GM23248 (cell line): ENCODE measurements around the gene SANBR. TPM values are rescaled to one million over a fixed set of nuclear protein-coding genes. Genes with fewer than 3 reads are reported as not detected.

Experiments
- DNase-seq: peaks from one replicate; pipeline ENCODE4 v3.0.0-alpha.2; 2015
- H2AFZ ChIP-seq: fragments of 200-600 bp; sonication (generic); 2 replicates; pipeline ENCODE4 v1.6.1; 2016; ENCODE audit warnings: antibody characterized with exemption
- H3F3A ChIP-seq: fragments of 200-600 bp; sonication (generic); 2 replicates; pipeline ENCODE4 v1.6.1; 2016; ENCODE audit warnings: mild to moderate bottlenecking, antibody characterized with exemption, mixed run types; ENCODE audit not compliant: insufficient read depth
- H3K27ac ChIP-seq: fragments of 200-600 bp; sonication (generic); 2 replicates; pipeline ENCODE4 v1.5.1; 2016; ENCODE audit warnings: mild to moderate bottlenecking
- H3K27me3 ChIP-seq: fragments of 200-600 bp; sonication (generic); replicated peaks from 2 replicates; pipeline ENCODE4 v1.6.1; 2016; ENCODE audit warnings: mild to moderate bottlenecking; ENCODE audit not compliant: insufficient read depth
- H3K36me3 ChIP-seq: fragments of 200-600 bp; sonication (generic); 2 replicates; pipeline ENCODE4 v1.6.1; 2016; ENCODE audit warnings: low read depth, mild to moderate bottlenecking
- H3K4me1 ChIP-seq: fragments of 200-600 bp; sonication (generic); 2 replicates; pipeline ENCODE4 v1.6.1; 2016; ENCODE audit warnings: mild to moderate bottlenecking; ENCODE audit not compliant: insufficient read depth
- H3K4me2 ChIP-seq: fragments of 200-600 bp; sonication (generic); one replicate; pipeline ENCODE4 v1.6.1; 2016; ENCODE audit warnings: mild to moderate bottlenecking; ENCODE audit not compliant: unreplicated experiment
- H3K4me3 ChIP-seq: fragments of 200-600 bp; sonication (generic); 2 replicates; pipeline ENCODE4 v1.5.1; 2016; ENCODE audit warnings: mild to moderate bottlenecking
- H3K79me2 ChIP-seq: fragments of 200-600 bp; sonication (generic); 2 replicates; pipeline ENCODE4 v1.6.1; 2016; ENCODE audit warnings: mild to moderate bottlenecking; ENCODE audit not compliant: insufficient read depth
- H3K9ac ChIP-seq: fragments of 200-600 bp; sonication (generic); 2 replicates; pipeline ENCODE4 v1.6.1; 2016; ENCODE audit warnings: mild to moderate bottlenecking
- H3K9me2 ChIP-seq: fragments of 200-600 bp; sonication (generic); 2 replicates; pipeline ENCODE4 v1.6.1; 2016; ENCODE audit warnings: mixed run types, mild to moderate bottlenecking, moderate library complexity; ENCODE audit not compliant: insufficient read depth
- H3K9me3 ChIP-seq: fragments of 200-600 bp; sonication (generic); one replicate; pipeline ENCODE4 v1.6.1; 2017; ENCODE audit warnings: low read depth
- H4K20me1 ChIP-seq: fragments of 200-600 bp; sonication (generic); 2 replicates; pipeline ENCODE4 v1.6.0; 2016; ENCODE audit not compliant: insufficient read depth
- EZH2 ChIP-seq: fragments of 200-600 bp; sonication (generic); IDR thresholded peaks from 2 replicates; pipeline ENCODE4 v1.6.1; 2018; ENCODE audit warnings: antibody characterized with exemption, mild to moderate bottlenecking; ENCODE audit not compliant: insufficient read depth, poor library complexity, severe bottlenecking
- EZH2phosphoT487 ChIP-seq: fragments of 200-600 bp; sonication (generic); IDR thresholded peaks from 2 replicates; pipeline ENCODE4 v1.6.1; 2018; ENCODE audit warnings: antibody characterized with exemption, moderate library complexity, mild to moderate bottlenecking, low read depth; ENCODE audit not compliant: insufficient read depth
- WGBS, 2 experiments: methylation state at CpG; one replicate each; pipeline ENCODE4 v1.1.6; 2015 to 2017; ENCODE audit warnings: low lambda C conversion rate in 2 of 2, low coverage in 1 of 2; ENCODE audit errors: missing lambda C conversion rate in 2 of 2; 5-methylcytosine and 5-hydroxymethylcytosine counted together
- in situ Hi-C: fragments of 300-500 bp; cut with MboI; formaldehyde crosslinking; loops from 2 replicates; pipeline ENCODE4 v1.15.0; 2020
- polyA plus RNA-seq: library from polyadenylated mRNA; unstranded; fragments of >200 nt; fragmentation: Nextera tagmentation; extraction: Ambion mirVana; gene quantifications from 2 replicates; pipeline ENCODE4 v1.2.1, GENCODE V29; 2016
- total RNA-seq: library from RNA; depleted of rRNA; stranded (reverse); fragments of >200 nt; shearing (Covaris generic); gene quantifications from 2 replicates; pipeline ENCODE4 v1.2.3, GENCODE V29; 2014

Gene SANBR
- total and polyA plus RNA-seq, 2 experiments from 2014 or later, result 8.3 to 10.1 TPM

GRCh38 chr2:61059382-61059781 lies 6.3 kb upstream of the SANBR start:
- Histone ChIP-seq H3K9me2 (no peaks in the 10 kb centered on the region), H3K79me2 (no peaks in the 10 kb centered on the region), H2AFZ (no peak overlapping the region), H3K27ac (no peak overlapping the region), H3F3A (peaks cover 6% of the 10 kb centered on the region; the same call in 1 of the 2 replicates), H3K9ac (no peak overlapping the region), H3K36me3 (0 out of 2 replicates have a peak, but pooled peaks cover 6% of the 10 kb centered on the region), H3K4me2 (no peak overlapping the region), H3K27me3 (no peaks in the 10 kb centered on the region), H3K9me3 (no peaks in the 10 kb centered on the region), H3K4me3 (no peak overlapping the region), H4K20me1 (no peaks in the 10 kb centered on the region), H3K4me1 (no peaks in the 10 kb centered on the region)
- DNase-seq, result no peak
- TF ChIP-seq EZH2phosphoT487 (no peak), EZH2 (no peak)
- in situ Hi-C loops, result no loop called here

DNA sequence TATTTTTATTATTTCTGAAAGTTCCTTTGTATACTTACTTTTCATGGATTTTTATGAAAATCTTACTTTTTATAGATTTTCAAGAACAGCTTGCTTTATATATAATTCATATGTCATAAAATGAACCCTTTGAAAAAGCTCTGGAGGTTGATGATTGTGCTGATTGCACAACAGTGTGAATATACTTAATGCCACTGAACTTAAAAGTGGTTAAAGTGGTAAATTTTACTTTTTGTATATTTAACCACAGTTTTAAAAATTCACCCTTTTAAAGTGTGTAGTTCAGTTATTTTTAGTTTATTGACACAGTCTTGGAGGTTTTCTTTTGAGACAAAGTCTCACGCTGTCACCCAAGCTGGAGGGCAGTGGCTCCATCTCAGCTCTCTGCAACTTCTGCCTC lies 8.4 kb downstream of the SANBR start:
- Histone ChIP-seq H3K27me3 (no peaks in the 10 kb centered on the region), H3K36me3 (peaks cover 13% of the 10 kb centered on the region; the same call in 1 of the 2 replicates), H4K20me1 (no peaks in the 10 kb centered on the region), H3K79me2 (peaks cover 9% of the 10 kb centered on the region), H3F3A (no peaks in the 10 kb centered on the region), H2AFZ (no peak overlapping the region), H3K4me2 (no peak overlapping the region), H3K4me3 (no peak overlapping the region), H3K27ac (no peak overlapping the region), H3K9ac (no peak overlapping the region), H3K9me2 (no peaks in the 10 kb centered on the region), H3K4me1 (no peaks in the 10 kb centered on the region), H3K9me3 (no peaks in the 10 kb centered on the region)
- 100% methylated on average over 1 of the region's 1 CpG for WGBS, 2 experiments
- DNase-seq, result no peak
- in situ Hi-C loops, result no loop called here
- TF ChIP-seq EZH2 (no peak), EZH2phosphoT487 (no peak)

GRCh38 chr2:61085883-61086282 lies 20.2 kb downstream of the SANBR start:
- Histone ChIP-seq H3K79me2 (no peaks in the 10 kb centered on the region), H3K36me3 (peaks cover 6% of the 10 kb centered on the region; the same call in 1 of the 2 replicates), H3K9me2 (no peaks in the 10 kb centered on the region), H3K4me3 (no peak overlapping the region), H3K4me1 (no peaks in the 10 kb centered on the region), H3K9ac (no peak overlapping the region), H3K27ac (no peak overlapping the region), H3K27me3 (no peaks in the 10 kb centered on the region), H3K9me3 (no peaks in the 10 kb centered on the region), H3F3A (no peaks in the 10 kb centered on the region), H3K4me2 (no peak overlapping the region), H2AFZ (no peak overlapping the region), H4K20me1 (no peaks in the 10 kb centered on the region)
- 100% methylated on average over 1 of the region's 1 CpG for WGBS, 2 experiments
- in situ Hi-C loops, result no loop called here
- TF ChIP-seq EZH2 (no peak), EZH2phosphoT487 (no peak)
- no peak for DNase-seq

DNA sequence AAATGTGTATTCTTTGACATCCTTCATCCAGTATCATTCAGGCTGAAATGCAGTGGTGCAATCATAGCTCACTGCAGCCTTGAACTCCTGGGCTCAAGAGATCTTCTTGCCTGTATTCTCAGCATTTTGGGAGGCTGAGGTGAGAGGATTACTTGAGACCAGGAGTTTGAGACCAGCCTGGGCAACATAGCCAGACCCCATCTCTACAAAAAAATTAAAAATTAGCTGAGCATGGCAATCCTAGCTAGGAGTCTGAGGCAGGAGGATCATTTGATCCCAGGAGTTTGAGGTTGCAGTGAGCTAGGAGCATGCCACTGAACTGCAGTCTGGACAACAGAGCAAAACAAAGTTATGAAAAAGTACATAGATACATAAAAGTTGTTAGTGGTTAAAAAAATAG lies 24.1 kb downstream of the SANBR start:
- Histone ChIP-seq H2AFZ (no peak overlapping the region), H3K9me2 (no peaks in the 10 kb centered on the region), H3K79me2 (no peaks in the 10 kb centered on the region), H3K27me3 (no peaks in the 10 kb centered on the region), H4K20me1 (no peaks in the 10 kb centered on the region), H3K9ac (no peak overlapping the region), H3K4me3 (no peak overlapping the region), H3F3A (no peaks in the 10 kb centered on the region), H3K36me3 (peaks cover 6% of the 10 kb centered on the region; the same call in 1 of the 2 replicates), H3K9me3 (no peaks in the 10 kb centered on the region), H3K27ac (no peak overlapping the region), H3K4me1 (no peaks in the 10 kb centered on the region), H3K4me2 (no peak overlapping the region)
- no peak for DNase-seq
- in situ Hi-C loops, result no loop called here
- no peak for TF ChIP-seq EZH2
- no peak for TF ChIP-seq EZH2phosphoT487

DNA sequence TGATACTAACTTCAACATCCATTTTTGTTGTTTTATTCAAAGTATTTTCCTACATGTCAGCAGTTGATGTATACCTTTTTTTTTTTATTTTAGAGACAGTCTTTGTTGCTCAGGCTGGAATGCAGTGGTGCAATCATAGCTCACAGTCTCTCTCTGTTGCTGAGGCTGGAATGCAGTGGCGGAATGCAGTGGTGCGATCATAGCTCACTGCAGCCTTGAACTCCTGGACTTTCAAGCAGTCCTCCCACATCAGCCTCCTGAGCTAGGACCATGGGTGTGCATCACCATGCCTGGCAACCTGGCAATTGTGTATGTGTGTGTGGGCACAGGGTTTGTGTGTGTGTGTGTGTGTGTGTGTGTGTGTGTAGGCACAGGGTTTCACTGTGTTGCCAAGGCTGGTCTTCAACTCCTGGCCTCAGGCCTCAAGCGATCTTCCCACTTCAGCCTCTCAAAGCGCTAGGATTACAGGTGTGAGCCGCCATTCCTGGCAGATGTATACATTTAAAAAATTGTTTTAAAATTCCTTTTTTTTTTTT lies 24.8 kb downstream of the SANBR start:
- Histone ChIP-seq H3K9me3 (no peaks in the 10 kb centered on the region), H2AFZ (no peak overlapping the region), H4K20me1 (no peaks in the 10 kb centered on the region), H3F3A (no peaks in the 10 kb centered on the region), H3K27ac (no peak overlapping the region), H3K79me2 (no peaks in the 10 kb centered on the region), H3K9ac (no peak overlapping the region), H3K4me2 (no peak overlapping the region), H3K4me1 (no peaks in the 10 kb centered on the region), H3K9me2 (no peaks in the 10 kb centered on the region), H3K27me3 (no peaks in the 10 kb centered on the region), H3K4me3 (no peak overlapping the region), H3K36me3 (peaks cover 6% of the 10 kb centered on the region)
- DNase-seq, result peak; percentile 12
- in situ Hi-C loops, result no loop called here
- TF ChIP-seq EZH2phosphoT487 (no peak), EZH2 (no peak)
- WGBS, 2 experiments, result 98 to 100% methylated on average over 5 of the region's 5 CpGs
